GM12878 (cell line): ENCODE measurements around the gene FRMD3.

Experiments
- DPF2 ChIP-seq: fragments of 450-650 bp; IDR thresholded peaks from 2 replicates; pipeline ENCODE4 v1.6.1; 2017; ENCODE audit warnings: mild to moderate bottlenecking
- EZH2 ChIP-seq: IDR thresholded peaks from 2 replicates; pipeline ENCODE4 v1.6.1; 2012; ENCODE audit warnings: low read depth, mild to moderate bottlenecking, control low read depth, inconsistent platforms, low read length, borderline replicate concordance; ENCODE audit not compliant: control insufficient read depth
- FOXK2 ChIP-seq: fragments of 450-650 bp; IDR thresholded peaks from 2 replicates; pipeline ENCODE4 v1.6.1; 2017; ENCODE audit warnings: mild to moderate bottlenecking, moderate library complexity
- HDAC6 ChIP-seq: fragments of 200-600 bp; sonication (generic); IDR thresholded peaks from one replicate; pipeline ENCODE4 v1.8.0; 2017; ENCODE audit warnings: antibody characterized with exemption; ENCODE audit not compliant: unreplicated experiment
- SIN3A ChIP-seq: IDR thresholded peaks from 2 replicates; pipeline ENCODE4 v1.6.1; 2012; ENCODE audit warnings: low read depth, low read length, improper control_type of control experiment
- SP1 ChIP-seq: IDR thresholded peaks from one replicate; pipeline ENCODE4 v1.6.1; 2011; ENCODE audit warnings: low read depth, low read length
- SRF ChIP-seq, 2 experiments: IDR thresholded peaks; 2 replicates each; pipeline ENCODE4 v1.6.1; 2011; ENCODE audit warnings: low read depth in 2 of 2, low read length in 2 of 2, mild to moderate bottlenecking in 1 of 2, moderate library complexity in 1 of 2
- TAF1 ChIP-seq: IDR thresholded peaks from 2 replicates; pipeline ENCODE4 v1.6.1; 2011; ENCODE audit warnings: mild to moderate bottlenecking, low read depth, low read length, borderline replicate concordance
- TCF7 ChIP-seq: IDR thresholded peaks from 2 replicates; pipeline ENCODE4 v1.6.1; 2014; ENCODE audit warnings: antibody characterized with exemption, borderline replicate concordance
- ZBTB11 ChIP-seq: fragments of 450-650 bp; formaldehyde crosslinking; IDR thresholded peaks from 2 replicates; pipeline ENCODE4 v1.5.0; 2022; ENCODE audit warnings: mild to moderate bottlenecking, missing genetic modification characterization
- ZNF24 ChIP-seq: fragments of 450-650 bp; IDR thresholded peaks from 2 replicates; pipeline ENCODE4 v1.6.1; 2017; ENCODE audit warnings: antibody characterized with exemption, mild to moderate bottlenecking
- TF ChIP-seq, protein P1 (sequence below), 3 experiments: IDR thresholded peaks in 2 of 3; conservative IDR thresholded peaks in 1 of 3; 2 replicates each; pipeline ENCODE4 v1.5.1; 2011; ENCODE audit warnings: low read depth in 3 of 3, low read length in 3 of 3, mild to moderate bottlenecking in 3 of 3, control low read depth in 2 of 3, moderate library complexity in 2 of 3, inconsistent platforms in 1 of 3, mixed read lengths in 1 of 3; ENCODE audit not compliant: control insufficient read depth in 2 of 3, insufficient read depth in 1 of 3; ENCODE audit errors: extremely low read depth in 1 of 3

GRCh38 chr9:83355024-83355444 is 183.2 kb downstream of the FRMD3 start:
- TF ChIP-seq TCF7 (no peak), HDAC6 (no peak), EZH2 (no peak), DPF2 (no peak), FOXK2 (no peak), ZNF24 (no peak), SRF (IDR thresholded peaks at IDR 0.05; ENCODE audit: low read depth in 2 of 2, low read length in 2 of 2) (no peak), SP1 (no peak), SIN3A (no peak), ZBTB11 (CRISPR knock-in tag) (no peak), TAF1 (no peak)
- TF ChIP-seq, protein P1, sequence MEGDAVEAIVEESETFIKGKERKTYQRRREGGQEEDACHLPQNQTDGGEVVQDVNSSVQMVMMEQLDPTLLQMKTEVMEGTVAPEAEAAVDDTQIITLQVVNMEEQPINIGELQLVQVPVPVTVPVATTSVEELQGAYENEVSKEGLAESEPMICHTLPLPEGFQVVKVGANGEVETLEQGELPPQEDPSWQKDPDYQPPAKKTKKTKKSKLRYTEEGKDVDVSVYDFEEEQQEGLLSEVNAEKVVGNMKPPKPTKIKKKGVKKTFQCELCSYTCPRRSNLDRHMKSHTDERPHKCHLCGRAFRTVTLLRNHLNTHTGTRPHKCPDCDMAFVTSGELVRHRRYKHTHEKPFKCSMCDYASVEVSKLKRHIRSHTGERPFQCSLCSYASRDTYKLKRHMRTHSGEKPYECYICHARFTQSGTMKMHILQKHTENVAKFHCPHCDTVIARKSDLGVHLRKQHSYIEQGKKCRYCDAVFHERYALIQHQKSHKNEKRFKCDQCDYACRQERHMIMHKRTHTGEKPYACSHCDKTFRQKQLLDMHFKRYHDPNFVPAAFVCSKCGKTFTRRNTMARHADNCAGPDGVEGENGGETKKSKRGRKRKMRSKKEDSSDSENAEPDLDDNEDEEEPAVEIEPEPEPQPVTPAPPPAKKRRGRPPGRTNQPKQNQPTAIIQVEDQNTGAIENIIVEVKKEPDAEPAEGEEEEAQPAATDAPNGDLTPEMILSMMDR (IDR thresholded peaks at IDR 0.05 in 2 of 3, conservative IDR thresholded peaks at IDR 0.05 in 1 of 3; ENCODE audit: control insufficient read depth in 2 of 3, extremely low read depth in 1 of 3, insufficient read depth in 1 of 3, low read depth in 3 of 3, low read length in 3 of 3) = no peak
